ENCODE measurements around the gene RUVBL2.

GRCh38 chr19:49020931-49021895 lies 27.5 kb downstream of the RUVBL2 start:
- TF ChIP-seq CTCF (conservative IDR thresholded peaks at IDR 0.05): no peak
- no peak for TF ChIP-seq ZFX (IDR thresholded peaks at IDR 0.05)

All from C4-2B (cell line).